Measurements from ENCODE around the gene HTR3B. TPM values are rescaled to one million over a fixed set of nuclear protein-coding genes. Genes with fewer than 3 reads are reported as not detected.

HTR3B gene
- total RNA-seq, 1 donor from 2014 or later, result not detected

DNA sequence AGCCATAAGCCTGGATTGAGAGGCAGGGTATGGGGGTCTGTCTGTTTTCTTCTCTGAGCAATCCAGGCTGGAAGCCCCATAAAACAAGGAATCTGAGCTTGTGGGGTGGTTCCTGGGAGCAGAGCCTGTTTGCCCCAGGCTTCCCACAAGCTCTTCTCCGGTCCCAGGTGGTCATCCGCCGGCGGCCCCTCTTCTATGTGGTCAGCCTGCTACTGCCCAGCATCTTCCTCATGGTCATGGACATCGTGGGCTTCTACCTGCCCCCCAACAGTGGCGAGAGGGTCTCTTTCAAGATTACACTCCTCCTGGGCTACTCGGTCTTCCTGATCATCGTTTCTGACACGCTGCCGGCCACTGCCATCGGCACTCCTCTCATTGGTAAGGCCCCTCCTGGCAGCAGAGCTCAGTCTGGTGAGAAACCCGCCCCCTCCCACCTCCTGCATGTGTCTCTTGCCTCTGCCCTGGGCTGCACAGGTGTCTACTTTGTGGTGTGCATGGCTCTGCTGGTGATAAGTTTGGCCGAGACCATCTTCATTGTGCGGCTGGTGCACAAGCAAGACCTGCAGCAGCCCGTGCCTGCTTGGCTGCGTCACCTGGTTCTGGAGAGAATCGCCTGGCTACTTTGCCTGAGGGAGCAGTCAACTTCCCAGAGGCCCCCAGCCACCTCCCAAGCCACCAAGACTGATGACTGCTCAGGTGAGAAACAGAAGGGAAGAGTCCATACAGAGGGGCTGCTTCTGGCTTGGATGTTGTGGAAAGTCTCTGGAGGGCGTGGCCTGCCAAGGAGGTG is 82.0 kb downstream of the HTR3B start:
- DNase-seq (ENCODE audit: low spot score) (no peak), ATAC-seq (no peak)

DNA sequence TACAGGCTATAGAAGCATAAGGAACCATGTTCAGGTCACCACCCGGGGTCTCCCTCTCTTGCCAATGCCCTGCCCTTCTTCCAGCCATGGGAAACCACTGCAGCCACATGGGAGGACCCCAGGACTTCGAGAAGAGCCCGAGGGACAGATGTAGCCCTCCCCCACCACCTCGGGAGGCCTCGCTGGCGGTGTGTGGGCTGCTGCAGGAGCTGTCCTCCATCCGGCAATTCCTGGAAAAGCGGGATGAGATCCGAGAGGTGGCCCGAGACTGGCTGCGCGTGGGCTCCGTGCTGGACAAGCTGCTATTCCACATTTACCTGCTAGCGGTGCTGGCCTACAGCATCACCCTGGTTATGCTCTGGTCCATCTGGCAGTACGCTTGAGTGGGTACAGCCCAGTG is 84.8 kb downstream of the HTR3B start:
- no peak for DNase-seq (ENCODE audit: low spot score)
- ATAC-seq, result no peak

DNA sequence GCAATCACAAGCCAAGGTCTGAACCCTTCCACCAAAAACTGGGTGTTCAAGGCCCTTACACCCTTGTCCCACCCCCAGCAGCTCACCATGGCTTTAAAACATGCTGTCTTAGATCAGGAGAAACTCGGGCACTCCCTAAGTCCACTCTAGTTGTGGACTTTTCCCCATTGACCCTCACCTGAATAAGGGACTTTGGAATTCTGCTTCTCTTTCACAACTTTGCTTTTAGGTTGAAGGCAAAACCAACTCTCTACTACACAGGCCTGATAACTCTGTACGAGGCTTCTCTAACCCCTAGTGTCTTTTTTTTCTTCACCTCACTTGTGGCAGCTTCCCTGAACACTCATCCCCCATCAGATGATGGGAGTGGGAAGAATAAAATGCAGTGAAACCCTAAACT is 85.3 kb downstream of the HTR3B start:
- DNase-seq (ENCODE audit: low spot score), result no peak
- ATAC-seq, result peak; percentile 64

DNA sequence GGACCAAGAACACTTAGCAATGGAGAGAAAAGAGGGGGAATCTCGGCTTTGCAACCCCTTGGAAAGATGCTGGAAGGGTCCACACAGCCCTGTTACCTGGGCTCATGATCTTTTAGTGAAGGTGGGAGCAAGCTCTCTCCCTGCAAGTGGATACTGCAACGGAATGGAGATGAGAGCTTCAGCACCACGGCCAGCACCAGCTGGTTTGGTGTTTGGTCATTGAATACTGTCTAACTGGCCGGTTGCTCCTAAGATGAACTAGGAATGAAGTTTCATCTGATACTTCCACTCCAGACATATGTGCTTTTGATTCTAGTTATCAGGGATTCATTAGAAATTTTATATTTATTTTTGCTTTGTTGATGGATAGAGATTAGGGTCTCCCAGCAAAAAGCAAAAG is 86.6 kb downstream of the HTR3B start:
- ATAC-seq (peak; percentile 57), DNase-seq (ENCODE audit: low spot score) (no peak)

DNA sequence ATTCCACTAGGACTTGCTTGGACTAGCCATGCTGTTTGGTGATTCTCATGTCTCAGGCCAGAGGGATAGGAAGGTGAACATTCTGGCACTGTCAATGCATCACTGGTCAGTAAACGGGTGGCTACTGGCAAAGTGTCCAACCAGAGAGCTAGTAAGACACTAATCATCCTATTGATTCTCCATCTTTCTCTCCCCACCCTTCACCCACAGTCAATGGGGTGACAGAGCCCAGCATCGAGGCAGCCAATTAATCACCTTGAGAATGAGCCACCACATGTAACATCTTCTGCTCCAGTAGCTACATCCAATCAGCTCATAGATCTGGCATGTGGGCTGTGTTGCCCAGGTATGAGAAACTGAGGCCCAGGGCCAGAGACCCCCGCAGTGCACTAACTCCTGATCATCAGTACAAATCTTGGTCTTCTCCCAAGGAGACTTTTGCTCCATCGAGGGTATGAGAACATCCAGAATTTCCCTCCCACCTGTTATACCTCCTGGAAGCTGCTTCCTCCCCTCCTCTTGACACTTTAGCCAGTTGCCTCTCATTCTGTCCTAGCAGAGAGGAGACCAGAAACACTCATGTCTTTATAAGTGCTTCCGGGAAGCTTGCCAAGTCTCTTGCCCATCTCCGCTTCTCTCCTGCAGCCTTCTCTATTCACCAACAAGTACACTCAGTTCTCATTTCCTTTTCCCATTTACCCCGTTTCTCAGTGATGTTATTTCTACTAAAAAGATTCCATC is 87.3 kb downstream of the HTR3B start:
- no peak for DNase-seq (ENCODE audit: low spot score)
- no peak for ATAC-seq

DNA sequence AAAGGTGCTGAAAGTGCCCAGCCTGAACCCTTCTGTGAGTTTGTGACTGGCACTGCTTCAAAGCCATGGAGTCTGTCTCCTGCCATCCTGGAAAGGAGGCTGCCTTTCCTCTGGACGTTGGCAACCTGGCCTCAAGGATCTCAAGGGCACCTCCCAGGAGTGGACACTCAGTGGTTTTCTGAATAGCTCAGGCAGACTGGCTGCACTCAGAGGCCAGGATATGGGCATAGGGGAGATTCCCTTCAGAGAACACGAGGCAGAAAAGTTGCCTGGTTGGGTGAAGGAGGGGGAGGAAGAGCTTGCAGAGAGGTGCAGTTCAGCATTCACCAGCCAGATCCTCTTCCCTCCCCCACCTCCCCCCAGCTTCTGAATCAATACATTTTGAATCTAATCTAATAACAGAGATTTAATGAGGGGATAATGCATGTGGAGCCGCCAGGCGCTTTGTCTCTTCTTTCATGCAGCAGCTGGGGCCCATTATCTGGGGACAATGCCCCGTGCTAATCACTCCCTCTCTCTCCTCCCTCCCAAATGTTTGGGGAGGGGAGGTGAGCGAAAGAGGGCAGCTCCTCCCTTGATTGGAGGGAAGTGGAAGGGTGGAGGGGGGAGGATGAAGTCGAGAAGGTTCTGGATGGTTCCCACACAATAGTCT is 88.0 kb downstream of the HTR3B start:
- ATAC-seq (no peak), DNase-seq (ENCODE audit: low spot score) (no peak)

DNA sequence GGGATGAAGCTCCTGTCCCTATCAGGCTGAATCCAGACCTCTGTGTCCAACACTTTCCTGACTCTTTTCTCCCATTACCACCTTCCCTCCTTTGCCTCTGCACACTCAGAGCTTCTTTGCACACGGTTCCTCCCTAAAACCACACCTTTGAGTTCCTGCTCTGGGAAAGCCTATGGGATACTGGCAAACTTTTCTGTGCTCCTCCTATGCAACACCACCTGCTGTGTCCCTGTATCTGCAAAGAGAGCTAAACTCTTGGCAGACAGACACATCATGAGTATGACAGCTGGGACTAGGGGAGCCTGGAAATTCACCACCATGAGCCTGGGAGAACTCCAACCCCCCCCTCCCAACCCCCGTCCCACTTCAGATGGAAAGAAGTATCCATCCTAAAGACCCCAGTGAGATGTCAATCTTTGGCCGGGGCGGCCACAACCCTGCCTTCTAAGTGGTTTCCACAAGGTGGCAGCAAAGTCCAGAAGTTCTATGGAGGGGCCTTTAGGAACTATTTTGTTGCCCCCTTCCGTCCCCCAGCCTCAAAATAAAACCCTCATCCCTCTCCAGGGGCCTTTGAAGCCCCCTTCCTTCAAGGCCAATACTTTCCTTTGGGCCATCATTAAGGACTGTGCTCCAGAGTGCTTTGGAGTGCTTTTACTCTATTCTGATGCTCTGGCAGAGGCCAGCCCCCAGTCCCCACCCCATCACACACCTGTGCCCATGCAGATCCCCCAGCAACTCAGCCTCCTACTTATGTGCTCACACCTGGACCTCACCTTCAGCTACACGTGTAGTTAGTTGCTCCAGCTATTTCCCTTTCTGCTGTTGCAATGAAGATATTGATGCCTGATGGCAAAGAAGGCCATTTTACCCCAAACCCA is 89.7 kb downstream of the HTR3B start:
- ATAC-seq (peak; percentile 73), DNase-seq (ENCODE audit: low spot score) (no peak)

Other genes with a start within 250 kb of the HTR3B start
- gene TMPRSS5, start 198.5 kb upstream of the HTR3B start, total RNA-seq, result 0.65 TPM
- gene ZW10, start 131.1 kb upstream of the HTR3B start, total RNA-seq, result 6.3 TPM
- not detected for gene CLDN25, start 125.0 kb upstream of the HTR3B start, total RNA-seq
- 11.6 TPM for gene USP28, start 29.2 kb upstream of the HTR3B start, total RNA-seq
- not detected for gene HTR3A, start 70.3 kb downstream of the HTR3B start, total RNA-seq
- 160 TPM for gene ZBTB16, start 154.9 kb downstream of the HTR3B start, total RNA-seq